GM13977 (cell line): ENCODE results near the gene ACBD4.

Source experiments
- DNase-seq: peaks from one replicate; pipeline ENCODE4 v3.0.0; 2012; ENCODE audit warnings: low spot score
- CTCF ChIP-seq: IDR thresholded peaks from 2 replicates; pipeline ENCODE4 v1.5.1; 2012; ENCODE audit warnings: mild to moderate bottlenecking, control low read depth; ENCODE audit not compliant: insufficient read depth; ENCODE audit errors: extremely low read depth, missing control alignments
- in situ Hi-C: fragments of 300-500 bp; cut with MboI; formaldehyde crosslinking; loops from one replicate; pipeline ENCODE4 v1.12.0; 2022; ENCODE audit warnings: low sequenced_read_pairs, low pct_unique_long_range_greater_than_20kb, mixed read lengths, inconsistent platforms; ENCODE audit not compliant: unreplicated experiment

Gene ACBD4

GRCh38 chr17:45090711-45091110 is 44.8 kb upstream of the ACBD4 start:
- in situ Hi-C loops, result no loop called here
- DNase-seq, result no peak
- no peak for TF ChIP-seq CTCF

- TF ChIP-seq CTCF, result no peak
- DNase-seq, result no peak
- in situ Hi-C loops, result no loop called here
Measured at GRCh38 chr17:45091778-45092425, 43.6 kb upstream of the ACBD4 start.

DNA sequence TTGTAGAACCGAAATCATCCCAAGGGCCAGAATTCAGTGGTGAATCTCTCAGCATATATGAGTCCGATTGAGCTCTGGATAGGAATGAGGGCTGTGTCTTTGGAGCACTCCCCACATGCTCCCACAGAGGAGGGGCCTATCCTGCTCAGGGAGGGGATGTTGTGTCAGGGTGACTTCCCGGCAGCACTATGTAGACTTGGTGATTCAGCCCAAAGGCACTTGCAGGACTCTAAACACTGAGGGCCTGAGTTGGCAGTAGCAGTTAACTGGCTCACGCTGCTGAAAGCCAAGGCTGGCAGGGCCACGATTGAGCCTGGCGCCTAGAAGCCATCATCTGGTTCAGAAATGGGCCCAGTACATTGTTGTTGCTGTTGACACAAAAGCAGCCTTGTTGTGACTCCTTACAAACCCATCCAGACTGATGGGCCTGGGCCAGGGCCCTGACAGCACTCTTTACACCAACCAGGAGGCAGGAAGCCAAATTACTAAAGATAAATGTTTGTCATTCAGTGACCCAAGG is 42.5 kb upstream of the ACBD4 start:
- no peak for DNase-seq
- in situ Hi-C loops, result no loop called here
- TF ChIP-seq CTCF, result no peak

GRCh38 chr17:45093444-45094110 is 41.9 kb upstream of the ACBD4 start:
- no peak for DNase-seq
- in situ Hi-C loops, result no loop called here
- TF ChIP-seq CTCF, result no peak

DNA sequence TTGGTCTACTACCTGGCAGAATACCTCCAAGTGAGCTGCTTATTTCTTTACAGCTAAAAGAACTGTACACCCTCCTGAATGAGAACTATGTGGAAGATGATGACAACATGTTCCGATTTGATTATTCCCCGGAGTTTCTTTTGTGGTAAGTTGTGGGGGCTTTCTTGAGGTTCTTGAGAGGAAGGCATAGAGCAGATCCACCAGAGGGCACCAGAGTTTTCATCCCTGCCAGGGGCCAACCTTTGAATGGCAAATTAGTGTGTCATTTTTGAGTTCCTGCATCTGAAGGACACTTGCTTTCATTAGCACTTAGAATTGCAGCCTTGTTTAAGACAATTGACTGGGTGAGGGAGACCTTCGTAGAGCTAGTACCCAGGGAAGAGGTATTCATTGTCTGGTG is 39.3 kb upstream of the ACBD4 start:
- in situ Hi-C loops, result no loop called here
- peak; percentile 39 for TF ChIP-seq CTCF
- DNase-seq, result no peak

DNA sequence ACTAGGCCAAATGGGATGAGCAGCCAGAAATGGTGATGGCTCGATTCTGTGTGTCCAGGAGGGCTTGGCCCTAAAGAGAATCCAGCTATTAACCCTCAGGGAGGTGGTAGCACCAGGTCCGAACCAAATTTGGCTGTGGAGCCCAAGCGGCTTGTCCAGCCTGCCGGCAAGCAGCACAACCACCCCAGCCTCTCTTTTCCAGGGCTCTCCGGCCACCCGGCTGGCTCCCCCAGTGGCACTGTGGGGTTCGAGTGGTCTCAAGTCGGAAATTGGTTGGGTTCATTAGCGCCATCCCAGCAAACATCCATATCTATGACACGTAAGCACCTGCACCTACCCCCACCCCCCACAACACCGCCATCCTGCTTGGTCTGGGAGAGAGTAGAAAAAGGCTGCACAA is 38.6 kb upstream of the ACBD4 start:
- DNase-seq, result no peak
- in situ Hi-C loops, result no loop called here
- no peak for TF ChIP-seq CTCF
